Transverse colon (tissue), 4 donors: ENCODE results near the gene ZBTB12.
A peak's percentile ranks its signal among the peaks of the same experiment; 100 is the strongest.

ENCODE experiments used
- CTCF ChIP-seq, 5 experiments: fragments of 200-600 bp in 3 of 5; fragments of 450-650 bp in 2 of 5; sonication (generic) in 3 of 5; IDR thresholded peaks; 1 replicate in 2 of 5; 2 replicates in 3 of 5; pipeline ENCODE4 v1.5.1; 2016 to 2017; ENCODE audit warnings: antibody characterized with exemption in 5 of 5, inconsistent platforms in 3 of 5, mild to moderate bottlenecking in 2 of 5, moderate library complexity in 1 of 5
- EP300 ChIP-seq: sonication (generic); formaldehyde crosslinking; IDR thresholded peaks from one replicate; pipeline ENCODE4 v1.6.1; 2017; ENCODE audit warnings: antibody characterized with exemption, low read depth
- POLR2A ChIP-seq: fragments of 450-650 bp; IDR thresholded peaks from one replicate; pipeline ENCODE4 v1.6.1; 2016; ENCODE audit warnings: antibody characterized with exemption, mild to moderate bottlenecking, moderate library complexity
- POLR2AphosphoS5 ChIP-seq, 3 donors: sonication (generic); formaldehyde crosslinking; IDR thresholded peaks; one replicate each; pipeline ENCODE4 v1.6.1; 2016; ENCODE audit warnings: antibody characterized with exemption in 3 of 3

DNA sequence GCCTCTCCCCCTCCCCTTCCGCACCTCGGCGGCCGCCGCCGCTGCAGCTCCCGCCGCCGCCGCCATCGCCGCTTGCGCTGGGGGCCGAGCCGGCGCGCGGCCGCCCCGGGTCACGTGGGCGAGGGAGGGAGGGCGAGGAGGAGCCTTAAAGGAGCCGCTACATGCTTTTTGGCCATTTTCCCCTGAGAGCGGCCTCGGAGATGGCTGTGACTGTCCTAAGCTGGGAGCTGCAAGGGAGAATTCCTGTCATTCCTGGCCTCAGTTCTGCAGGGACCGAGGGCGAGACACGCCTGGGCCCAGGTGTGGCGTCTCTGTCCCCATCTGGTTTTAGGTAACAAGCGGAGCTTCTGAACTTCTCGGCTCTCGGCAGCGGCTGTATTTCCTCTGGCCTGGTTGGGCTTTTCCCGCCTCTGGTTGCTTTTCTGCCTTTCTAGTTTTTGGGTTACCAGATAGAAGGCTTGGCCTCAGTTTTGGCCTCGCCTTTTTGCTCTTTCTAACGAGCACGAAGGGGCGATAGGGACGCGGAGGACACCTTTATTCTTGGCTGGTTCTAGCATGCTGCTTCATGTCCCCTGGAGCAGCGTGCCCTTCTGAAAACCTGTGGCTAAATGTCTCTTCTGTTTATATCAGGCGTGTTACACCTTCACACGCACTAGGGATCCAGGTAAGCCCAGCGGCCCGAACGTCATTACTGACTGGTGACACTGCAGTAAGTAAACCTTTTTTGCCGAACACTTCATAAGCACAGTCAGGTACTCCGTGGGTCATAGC, 4.1 kb downstream of the ZBTB12 start, which contains the start of gene EHMT2:
- no peak for TF ChIP-seq CTCF (IDR thresholded peaks at IDR 0.05)
- peak; percentile 51 for TF ChIP-seq POLR2A
- peak; percentile 81 to 85 (median 82) for TF ChIP-seq POLR2AphosphoS5 (IDR thresholded peaks at IDR 0.05)
- TF ChIP-seq EP300, result no peak
